ENCODE data around the gene ELL2.
A peak's percentile ranks its signal among the peaks of the same experiment; 100 is the strongest.

The ELL2 gene

GRCh38 chr5:95961617-95962474, at the start of gene ELL2:
ELL2 (minus strand) TSS chr5:95961851; CDS start chr5:95961721, 130 bp downstream.
- peak; percentile 100 for DNase-seq (ENCODE audit: low spot score)

GRCh38 chr5:96008987-96009647, 47.5 kb upstream of the ELL2 start:
- DNase-seq (ENCODE audit: low spot score), result no peak

DNA sequence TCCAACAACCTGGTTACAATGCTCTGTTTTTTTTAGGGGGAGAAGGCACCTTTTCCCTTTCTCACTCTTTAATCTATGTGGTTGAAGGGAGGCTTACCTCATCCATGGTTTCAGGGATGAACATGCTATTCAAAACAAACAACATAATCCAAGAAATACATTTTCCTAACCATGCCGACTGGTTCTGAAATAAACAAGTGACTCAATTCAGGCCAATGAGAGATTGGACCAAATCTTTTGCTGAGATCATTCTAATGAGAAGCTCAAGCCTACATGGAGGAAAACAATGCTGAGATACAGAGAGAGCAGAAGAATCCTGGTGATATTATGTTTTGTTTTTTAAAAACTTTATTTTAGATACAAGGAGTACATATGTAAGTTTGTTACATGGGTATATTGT, 46.8 kb upstream of the ELL2 start:
- no peak for DNase-seq (ENCODE audit: low spot score)

DNA sequence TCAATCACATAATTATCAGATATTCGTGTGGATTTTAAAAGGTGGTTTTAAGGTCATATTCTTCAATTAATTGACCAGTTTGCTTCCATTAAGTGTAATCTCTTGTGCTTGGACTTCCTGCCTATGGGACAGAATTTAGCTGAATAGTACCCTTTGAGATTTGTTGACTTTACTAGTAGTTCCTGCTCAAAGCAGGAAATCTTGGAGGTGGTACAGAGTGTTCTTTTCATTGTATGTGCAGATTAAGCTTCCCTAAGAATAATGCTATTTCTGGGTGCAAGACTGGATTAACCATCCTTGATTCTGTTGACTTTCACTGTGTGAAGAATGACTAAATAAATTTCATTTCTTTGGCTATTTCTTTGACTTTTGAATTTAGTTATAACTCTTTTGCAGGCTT, 45.4 kb upstream of the ELL2 start:
- DNase-seq (ENCODE audit: low spot score), result no peak

- no peak for DNase-seq (ENCODE audit: low spot score)
Measured at GRCh38 chr5:96006291-96006690, 44.6 kb upstream of the ELL2 start.

DNA sequence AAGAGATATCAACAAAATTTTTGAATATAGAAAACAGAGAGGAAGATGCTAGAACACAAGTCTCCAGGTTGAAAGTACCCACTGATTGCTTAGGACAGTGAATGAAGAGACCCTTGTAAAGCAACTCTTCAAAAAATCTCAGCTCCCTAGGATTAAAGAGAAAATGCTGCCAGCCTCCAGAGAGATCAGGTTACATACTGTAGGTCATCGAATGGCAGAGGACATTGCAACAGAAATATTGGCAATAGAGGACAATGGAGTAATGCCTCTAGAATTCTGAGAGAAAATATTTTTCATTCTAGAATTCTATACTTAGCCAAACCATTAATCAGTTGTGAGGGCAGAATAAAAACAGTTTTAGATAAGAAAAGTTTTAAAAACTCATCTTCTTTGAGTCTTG, 43.1 kb upstream of the ELL2 start:
- DNase-seq (ENCODE audit: low spot score), result no peak

DNA sequence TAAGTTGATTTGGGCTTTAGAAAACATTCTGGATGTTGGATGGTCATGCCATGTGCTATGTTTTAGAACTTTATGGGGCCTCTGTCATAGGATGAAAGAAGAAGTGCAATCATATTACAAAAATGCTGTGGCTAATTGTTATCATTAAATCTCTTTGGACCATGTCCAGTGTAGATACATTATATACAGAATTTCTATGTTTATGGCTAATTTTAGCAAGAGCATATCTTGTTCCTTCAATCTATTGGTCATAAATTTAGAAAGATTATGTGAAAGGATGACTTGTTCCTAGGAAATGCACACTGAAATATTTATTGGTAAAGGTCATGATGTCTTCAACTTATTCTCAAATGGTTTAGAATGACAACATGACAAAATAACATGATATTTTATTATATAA, 42.4 kb upstream of the ELL2 start:
- DNase-seq (ENCODE audit: low spot score), result no peak

GRCh38 chr5:96001262-96001661, 39.6 kb upstream of the ELL2 start:
- DNase-seq (ENCODE audit: low spot score), result no peak

GRCh38 chr5:96000308-96000707, 38.7 kb upstream of the ELL2 start:
- DNase-seq (ENCODE audit: low spot score), result no peak

GRCh38 chr5:95996904-95997723, 35.5 kb upstream of the ELL2 start:
- peak; percentile 26 for DNase-seq (ENCODE audit: low spot score)

GRCh38 chr5:95995962-95996489, 34.4 kb upstream of the ELL2 start:
- DNase-seq (ENCODE audit: low spot score), result no peak

DNA sequence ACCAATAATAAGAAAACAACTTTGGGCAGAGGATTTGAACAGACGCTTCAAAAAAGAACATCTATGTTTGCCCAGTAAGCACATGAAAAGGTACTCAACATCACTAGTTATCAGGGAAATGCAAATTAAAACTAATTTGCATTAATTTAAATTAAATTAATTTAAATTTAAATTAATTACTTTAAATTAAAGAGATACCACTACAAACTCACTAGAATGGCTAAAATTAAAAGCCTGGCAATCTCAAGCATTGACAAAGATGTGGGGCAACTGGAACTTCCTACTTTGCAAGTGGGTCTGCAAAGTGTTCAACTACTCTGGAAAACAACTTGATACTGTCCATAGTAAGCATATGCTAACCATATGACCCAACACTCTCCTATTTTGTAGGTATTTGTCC, 32.1 kb upstream of the ELL2 start:
- DNase-seq (ENCODE audit: low spot score), result no peak

DNA sequence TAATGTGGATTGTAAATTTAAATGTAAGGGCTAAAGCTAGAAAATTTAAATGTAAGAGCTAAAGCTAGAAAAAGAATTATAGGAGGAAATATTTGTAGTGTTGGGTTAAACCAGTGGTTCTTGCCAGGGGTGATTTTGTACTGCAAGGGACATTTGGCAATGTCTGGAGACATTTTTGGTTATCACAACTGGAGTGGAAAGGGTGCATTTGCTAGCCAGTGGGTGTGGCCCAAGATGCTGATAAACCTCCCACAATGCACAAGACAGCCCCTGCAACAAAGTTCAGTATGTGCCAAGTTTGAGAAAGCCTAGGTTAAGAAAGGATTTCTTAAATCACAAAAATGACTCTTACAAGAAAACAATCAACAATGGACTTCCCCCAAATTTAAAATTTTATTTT, 31.6 kb upstream of the ELL2 start:
- no peak for DNase-seq (ENCODE audit: low spot score)

GRCh38 chr5:95989283-95990048, 27.8 kb upstream of the ELL2 start:
- DNase-seq (ENCODE audit: low spot score), result no peak

DNA sequence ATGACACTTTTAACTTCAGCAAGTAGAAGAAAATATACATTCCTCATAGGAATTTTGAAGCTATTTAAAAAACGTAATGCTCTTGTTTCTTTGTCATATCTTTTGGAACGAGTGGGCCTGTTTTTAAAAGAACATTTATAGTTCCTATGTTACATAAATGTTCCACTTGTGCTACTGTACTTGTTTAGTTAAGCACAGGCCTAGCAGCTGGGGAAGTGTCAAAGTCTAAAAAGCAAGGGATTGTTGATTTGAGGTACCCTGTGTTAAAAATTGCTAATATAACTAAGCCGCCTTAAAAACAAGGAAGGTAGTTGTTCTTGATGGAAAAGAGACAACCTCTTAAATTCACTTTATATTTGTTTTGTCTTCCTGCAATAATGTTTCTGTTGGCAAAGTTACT, 27.2 kb upstream of the ELL2 start:
- DNase-seq (ENCODE audit: low spot score), result no peak

DNA sequence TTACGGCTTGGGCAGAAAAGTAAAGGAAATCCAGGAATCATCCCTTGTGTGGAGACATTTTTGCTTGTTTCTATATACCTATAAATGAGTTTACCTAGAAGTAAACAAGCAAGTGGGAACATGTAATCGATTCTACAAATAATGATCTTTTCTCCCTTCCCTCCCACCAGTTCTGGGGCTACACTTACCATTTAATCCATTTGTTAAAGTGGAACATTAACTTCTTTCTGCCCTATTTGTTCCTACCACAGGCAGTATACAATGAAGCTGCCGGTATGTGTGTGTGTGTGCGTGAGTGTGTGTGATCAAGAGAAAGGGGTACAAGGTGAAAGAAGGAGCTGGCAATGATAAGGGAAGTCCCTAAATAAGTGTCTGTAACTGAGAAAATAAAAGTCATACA, 26.4 kb upstream of the ELL2 start:
- DNase-seq (ENCODE audit: low spot score), result no peak

- no peak for DNase-seq (ENCODE audit: low spot score)
Measured at GRCh38 chr5:95986937-95987520, 25.4 kb upstream of the ELL2 start.

- DNase-seq (ENCODE audit: low spot score), result no peak
Measured at GRCh38 chr5:95986001-95986400, 24.4 kb upstream of the ELL2 start.

GRCh38 chr5:95985249-95985648, 23.6 kb upstream of the ELL2 start:
- DNase-seq (ENCODE audit: low spot score), result no peak

DNA sequence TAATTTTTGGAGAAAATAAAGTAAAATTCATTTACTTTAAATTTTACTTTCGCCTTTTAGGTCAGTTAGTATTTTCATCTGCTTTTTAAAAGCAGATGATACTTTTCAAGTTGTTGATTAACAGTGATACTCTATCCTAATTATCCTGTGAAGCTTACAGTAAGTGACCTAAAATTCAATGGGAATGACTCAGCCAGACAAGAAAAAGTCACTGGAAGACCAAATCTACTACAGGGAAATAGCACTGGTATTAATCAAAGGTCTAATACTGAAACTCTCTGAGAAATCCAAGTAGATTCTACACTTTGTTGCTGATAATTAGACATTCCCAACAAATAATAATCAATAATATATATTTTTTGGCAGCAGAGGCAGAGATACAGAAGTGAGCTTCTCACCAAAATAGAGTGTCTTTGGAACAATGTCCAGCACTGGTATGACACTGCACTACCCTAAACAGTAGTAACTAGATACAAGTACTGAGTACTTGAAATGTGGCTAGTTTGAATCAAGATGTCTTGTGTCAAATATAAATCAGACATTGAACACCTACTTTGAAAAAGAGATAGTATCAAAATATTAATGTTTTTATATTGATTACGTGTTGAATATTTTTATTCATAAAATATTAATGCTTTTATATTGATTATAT, 22.8 kb upstream of the ELL2 start:
- no peak for DNase-seq (ENCODE audit: low spot score)

- DNase-seq (ENCODE audit: low spot score), result no peak
Measured at GRCh38 chr5:95983509-95983908, 21.9 kb upstream of the ELL2 start.
